ENCODE results near the gene ZFTA. TPM values are rescaled to one million over a fixed set of nuclear protein-coding genes. Genes with fewer than 3 reads are reported as not detected.
A peak's percentile ranks its signal among the peaks of the same experiment; 100 is the strongest.
"Not testable (repeated sequence)": the region's sequence is repeated elsewhere in the genome, so short reads cannot be mapped to it uniquely, and the experiment has no call there.

ZFTA gene
- total RNA-seq, 6 donors from 2014 or later = 6.1 to 13.1 (median 9.7) TPM

DNA sequence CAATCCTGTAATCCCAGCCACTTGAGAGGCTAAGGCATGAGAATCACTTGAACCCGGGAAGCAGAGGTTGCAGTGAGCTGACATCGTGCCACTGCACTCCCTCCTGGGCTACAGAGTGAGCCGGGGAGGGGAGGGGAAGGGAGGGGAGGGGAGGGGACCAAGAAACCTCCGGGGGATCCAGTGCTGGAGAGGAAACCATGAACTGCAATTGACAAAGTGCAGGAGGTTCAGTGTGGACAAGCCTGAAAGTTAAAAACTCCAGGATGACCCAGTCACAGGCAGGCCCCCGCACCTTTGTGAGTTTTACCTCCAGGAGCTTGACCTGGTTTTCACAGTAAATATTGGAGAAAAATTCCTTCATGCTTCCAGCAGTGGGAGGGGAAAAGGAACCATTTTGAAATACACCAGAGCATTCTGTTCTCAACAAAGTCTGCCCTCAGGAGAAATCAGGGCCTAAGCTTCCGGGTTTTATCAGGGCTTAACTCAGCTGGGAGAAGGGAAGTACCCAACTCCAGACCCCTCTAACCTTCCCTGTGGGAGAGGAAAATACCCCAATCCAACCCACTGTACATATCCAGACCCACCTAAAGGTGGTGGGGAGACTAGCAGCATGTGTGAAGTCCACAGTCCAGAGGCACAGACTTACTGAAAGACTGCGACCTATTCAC, 15.5 kb upstream of the ZFTA start:
- 41% methylated on average over 7 of the region's 7 CpGs for WGBS, 2 donors
- Histone ChIP-seq H3K27ac (peak overlapping the region in 3 of 4 donors; percentile 17 to 52 (median 34)), H3K27me3 (no peaks in the 10 kb centered on the region), H3K4me1 (peaks cover 0 to 8% (median 4%) of the 10 kb centered on the region in 4 donors), H3K9me3 (no peaks in the 10 kb centered on the region), H3K4me3 (no peak overlapping the region), H3K36me3 (no peaks in the 10 kb centered on the region)
- DNase-seq = peak in 1 of 2 donors; percentile 60
- ATAC-seq (ENCODE audit: low FRiP score in 2 of 2) = peak in 1 of 2 donors; percentile 51
- TF ChIP-seq EP300 (IDR thresholded peaks at IDR 0.05) = no peak
- TF ChIP-seq, protein P1, sequence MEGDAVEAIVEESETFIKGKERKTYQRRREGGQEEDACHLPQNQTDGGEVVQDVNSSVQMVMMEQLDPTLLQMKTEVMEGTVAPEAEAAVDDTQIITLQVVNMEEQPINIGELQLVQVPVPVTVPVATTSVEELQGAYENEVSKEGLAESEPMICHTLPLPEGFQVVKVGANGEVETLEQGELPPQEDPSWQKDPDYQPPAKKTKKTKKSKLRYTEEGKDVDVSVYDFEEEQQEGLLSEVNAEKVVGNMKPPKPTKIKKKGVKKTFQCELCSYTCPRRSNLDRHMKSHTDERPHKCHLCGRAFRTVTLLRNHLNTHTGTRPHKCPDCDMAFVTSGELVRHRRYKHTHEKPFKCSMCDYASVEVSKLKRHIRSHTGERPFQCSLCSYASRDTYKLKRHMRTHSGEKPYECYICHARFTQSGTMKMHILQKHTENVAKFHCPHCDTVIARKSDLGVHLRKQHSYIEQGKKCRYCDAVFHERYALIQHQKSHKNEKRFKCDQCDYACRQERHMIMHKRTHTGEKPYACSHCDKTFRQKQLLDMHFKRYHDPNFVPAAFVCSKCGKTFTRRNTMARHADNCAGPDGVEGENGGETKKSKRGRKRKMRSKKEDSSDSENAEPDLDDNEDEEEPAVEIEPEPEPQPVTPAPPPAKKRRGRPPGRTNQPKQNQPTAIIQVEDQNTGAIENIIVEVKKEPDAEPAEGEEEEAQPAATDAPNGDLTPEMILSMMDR (IDR thresholded peaks at IDR 0.05) = no peak
- TF ChIP-seq POLR2A (IDR thresholded peaks at IDR 0.05) = no peak
- no peak for TF ChIP-seq POLR2AphosphoS5 (IDR thresholded peaks at IDR 0.05)

DNA sequence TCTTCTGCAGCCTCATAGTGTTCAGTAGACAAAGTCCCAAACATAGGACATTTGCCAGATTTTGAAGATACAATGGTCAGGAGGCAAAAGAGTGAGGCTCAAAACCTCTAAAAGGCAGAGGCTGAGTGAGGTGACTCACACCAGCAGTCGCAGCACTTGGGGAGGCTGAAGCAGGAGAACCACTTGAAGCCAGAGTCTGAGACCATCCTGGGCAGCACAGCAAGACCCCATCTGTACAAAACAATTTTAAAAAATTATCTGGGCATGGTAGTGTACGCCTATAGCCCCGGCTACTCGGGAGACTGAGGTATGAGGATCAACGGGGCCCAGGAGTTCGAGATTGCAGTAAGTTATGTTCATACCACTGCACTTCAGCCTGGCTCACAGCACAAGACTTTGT, 14.2 kb upstream of the ZFTA start:
- no peak for DNase-seq
- H3K36me3 ChIP-seq = no peaks in the 10 kb centered on the region
- WGBS, 2 donors = 94 to 96% methylated on average over 6 of the region's 6 CpGs
- TF ChIP-seq, protein P1 (IDR thresholded peaks at IDR 0.05) = no peak
- H3K4me3 ChIP-seq = no peak overlapping the region
- H3K4me1 ChIP-seq = peaks cover 0 to 8% (median 4%) of the 10 kb centered on the region in 4 donors
- ATAC-seq (ENCODE audit: low FRiP score in 2 of 2) = no peak
- H3K9me3 ChIP-seq = no peaks in the 10 kb centered on the region
- no peaks in the 10 kb centered on the region for H3K27me3 ChIP-seq
- H3K27ac ChIP-seq = no peak overlapping the region

DNA sequence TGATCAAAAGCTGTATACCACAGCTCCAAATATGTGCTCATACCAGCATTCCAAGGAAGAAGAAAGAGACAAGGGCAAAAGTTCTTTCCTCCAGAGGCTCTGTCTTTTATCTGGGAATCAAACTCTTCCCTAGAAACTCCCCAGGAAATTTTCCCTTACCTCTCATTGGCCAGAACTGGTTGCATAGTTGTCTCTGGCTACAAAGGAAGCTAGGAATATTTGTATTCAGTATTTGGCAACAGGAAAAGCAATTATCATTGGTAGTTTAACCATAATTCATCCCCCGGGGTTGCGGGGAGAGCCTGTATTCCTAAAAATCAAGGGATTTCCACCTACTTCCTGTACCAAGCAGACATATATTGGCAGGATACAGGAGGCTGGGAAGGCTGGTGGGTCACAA, 10.5 kb upstream of the ZFTA start:
- DNase-seq (no peak), ATAC-seq (ENCODE audit: low FRiP score in 2 of 2) (no peak)
- no peaks in the 10 kb centered on the region for H3K9me3 ChIP-seq

GRCh38 chr11:63775191-63775590, 6.6 kb upstream of the ZFTA start:
- Histone ChIP-seq H3K4me3 (no peak overlapping the region), H3K36me3 (no peaks in the 10 kb centered on the region), H3K27ac (no peak overlapping the region), H3K27me3 (no peaks in the 10 kb centered on the region), H3K4me1 (peaks cover 0 to 8% (median 6%) of the 10 kb centered on the region in 4 donors), H3K9me3 (no peaks in the 10 kb centered on the region)
- TF ChIP-seq POLR2AphosphoS5 (IDR thresholded peaks at IDR 0.05) (no peak), EP300 (IDR thresholded peaks at IDR 0.05) (no peak), POLR2A (IDR thresholded peaks at IDR 0.05) (no peak)
- TF ChIP-seq, protein P1 (IDR thresholded peaks at IDR 0.05) = no peak
- WGBS, 2 donors = 65 to 85% methylated on average over 3 of the region's 3 CpGs
- no peak for ATAC-seq (ENCODE audit: low FRiP score in 2 of 2)
- DNase-seq = no peak

More for the DNA sequence above, 10.5 kb upstream of the ZFTA start:
- H3K4me3 ChIP-seq = no peak overlapping the region
- peaks cover 0 to 5% (median under 1%) of the 10 kb centered on the region in 4 donors for H3K4me1 ChIP-seq
- no peaks in the 10 kb centered on the region for H3K36me3 ChIP-seq
- WGBS, 2 donors = 39 to 40% methylated on average over 2 of the region's 2 CpGs
- H3K27me3 ChIP-seq = no peaks in the 10 kb centered on the region
- H3K27ac ChIP-seq = peak overlapping the region in 1 of 4 donors; percentile 2
- TF ChIP-seq EP300 (IDR thresholded peaks at IDR 0.05) (no peak), POLR2A (IDR thresholded peaks at IDR 0.05) (no peak), POLR2AphosphoS5 (IDR thresholded peaks at IDR 0.05) (no peak)
- TF ChIP-seq, protein P1 (IDR thresholded peaks at IDR 0.05) = no peak

DNA sequence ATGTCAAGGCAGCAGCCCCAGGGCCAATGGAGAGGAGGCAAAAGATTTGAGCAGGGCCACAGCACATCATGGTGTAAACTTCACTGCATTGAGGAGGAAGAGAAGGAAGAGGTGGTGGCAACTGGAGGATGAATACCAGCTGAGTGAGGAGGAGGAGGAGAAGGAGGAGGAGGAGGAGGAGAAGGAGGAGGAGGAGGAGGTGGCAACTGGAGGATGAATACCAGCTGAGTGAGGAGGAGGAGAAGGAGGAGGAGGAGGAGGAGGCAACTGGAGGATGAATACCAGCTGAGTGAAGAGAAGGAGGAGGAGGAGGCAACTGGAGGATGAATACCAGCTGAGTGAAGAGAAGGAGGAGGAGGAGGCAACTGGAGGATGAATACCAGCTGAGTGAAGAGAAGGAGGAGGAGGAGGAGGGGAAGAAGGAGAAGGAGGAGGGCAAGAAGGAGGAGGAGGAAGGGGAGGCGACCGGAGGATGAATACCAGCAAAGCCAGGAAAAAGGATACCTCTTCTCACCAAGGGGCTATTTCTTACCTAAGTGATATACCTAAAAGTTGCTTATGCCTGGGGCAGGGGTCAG, 3.3 kb upstream of the ZFTA start:
- not testable (repeated sequence) for H3K4me3 ChIP-seq

More for the DNA sequence above, 3.3 kb upstream of the ZFTA start:
- not testable (repeated sequence) for ATAC-seq (ENCODE audit: low FRiP score in 2 of 2); H3K27ac ChIP-seq; H3K9me3 ChIP-seq; H3K36me3 ChIP-seq; DNase-seq; H3K27me3 ChIP-seq
- 93% methylated on average over 2 of the region's 2 CpGs for WGBS, 2 donors
- peaks cover 10 to 36% (median 22%) of the 10 kb centered on the region in 4 donors for H3K4me1 ChIP-seq
